ENCODE measurements around the gene LAMB3. TPM values are rescaled to one million over a fixed set of nuclear protein-coding genes. Genes with fewer than 3 reads are reported as not detected.
"Not testable (repeated sequence)": the region's sequence is repeated elsewhere in the genome, so short reads cannot be mapped to it uniquely, and the experiment has no call there.

The LAMB3 gene
- 0.37 TPM in 1 of 2 replicates, not detected in the other for total RNA-seq
- 0.05 TPM for total RNA-seq (2013)
- polyA plus RNA-seq: 0.03 and 0.33 TPM in 2 replicates
- 0.36 TPM in 1 of 2 replicates, not detected in the other for polyA minus RNA-seq

DNA sequence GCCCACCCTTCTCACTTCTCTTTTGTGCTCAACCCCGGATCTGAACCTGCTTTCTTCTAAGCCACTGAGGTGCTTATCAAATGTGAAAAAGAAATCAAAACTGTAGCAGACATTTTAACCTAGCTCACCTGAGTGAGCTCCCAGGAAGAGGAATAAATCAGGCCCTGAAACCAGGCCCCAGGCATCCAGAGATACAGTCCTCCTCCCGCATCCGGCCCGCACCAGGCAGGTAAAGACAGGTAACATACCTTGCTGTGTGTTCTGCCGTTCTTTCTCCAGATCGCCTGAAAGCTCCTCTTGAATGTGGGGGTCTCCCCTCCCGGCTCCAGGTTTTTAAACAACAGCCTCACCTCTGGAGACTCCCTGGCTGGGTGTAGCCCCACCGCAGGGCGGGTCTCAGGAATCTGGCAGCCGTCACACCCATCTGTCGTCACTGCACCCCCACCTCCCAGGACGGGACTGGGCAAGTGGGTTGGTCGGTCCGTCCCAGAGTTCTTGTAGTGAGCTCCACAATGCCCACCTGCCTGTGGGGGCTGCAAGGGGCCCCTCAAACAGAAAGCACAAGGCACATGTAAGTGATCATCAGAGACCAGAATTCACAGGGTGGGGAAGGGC is at the start of gene LAMB3:
Gene LAMB3, minus strand, starts transcription at position 305 of the 615 bp plus-strand sequence. CDS start 1,481 bp downstream, outside the sequence.
- Histone ChIP-seq H3K4me1 (ENCODE audit: control insufficient read depth in 2 of 2, insufficient read depth in 2 of 2, low read length in 2 of 2) (no peaks in the 10 kb centered on the region), H3K4me3 (ENCODE audit: control extremely low read depth in 1 of 5, extremely low read depth in 1 of 5, insufficient read depth in 1 of 5, low read depth in 2 of 5, low read length in 4 of 5) (no peak within 1 kb of the TSS), H3K9ac (ENCODE audit: low read length) (no peak within 1 kb of the TSS), H3K27ac (ENCODE audit: low read length in 2 of 2) (no peak within 1 kb of the TSS), H3K36me3 (replicated peaks in 1 of 2; ENCODE audit: control extremely low read depth in 1 of 2, control insufficient read depth in 1 of 2, extremely low read depth in 1 of 2, insufficient read depth in 2 of 2, low read length in 1 of 2) (no peaks in the 10 kb centered on the region), H3K9me3 (ENCODE audit: control extremely low read depth in 1 of 3, control insufficient read depth in 2 of 3, insufficient read depth in 1 of 3, low read length in 2 of 3) (no peaks in the 10 kb centered on the region), H2AFZ (ENCODE audit: insufficient read depth, low read depth, low read length, poor library complexity, severe bottlenecking) (no peak within 1 kb of the TSS), H3K27me3 (replicated peaks in 1 of 4; ENCODE audit: control extremely low read depth in 1 of 4, control insufficient read depth in 3 of 4, insufficient read depth in 4 of 4, low read length in 3 of 4) (peaks cover 0 to 1% (median 0%) of the 10 kb centered on the region in 4 experiments), H3K79me2 (ENCODE audit: control insufficient read depth, insufficient read depth, low read length) (no peaks in the 10 kb centered on the region), H4K20me1 (ENCODE audit: control insufficient read depth, insufficient read depth, low read length, poor library complexity, severe bottlenecking) (no peaks in the 10 kb centered on the region), H3K4me2 (replicated peaks; ENCODE audit: low read depth, low read length, poor library complexity, severe bottlenecking) (no peak within 1 kb of the TSS)
- Mint-ChIP-seq H3K9me3 (ENCODE audit: insufficient read depth) (no peaks in the 10 kb centered on the region), H3K4me3 (no peak within 1 kb of the TSS), H3K27ac (no peak within 1 kb of the TSS), H3K27me3 (peaks cover 5% of the 10 kb centered on the region), H3K4me1 (no peaks in the 10 kb centered on the region)
- DNase-seq: no peak
- CTCF ChIA-PET: interaction anchor here (0.8 to 2.0 kb wide), 2 partner anchors 8 to 75 kb away, joined by 4 to 7 read pairs; no protein-coding TSS in a partner anchor
- POLR2A ChIA-PET: no interaction called here
- WGBS (ENCODE audit: insufficient coverage): 86% methylated on average over 14 of the region's 14 CpGs
- no peak for ATAC-seq (ENCODE audit: low read depth)
- intact Hi-C loops (cut with micrococcal nuclease): loop anchor here (1.0 kb wide), 1 partner anchor 41 kb away; no protein-coding TSS in a partner anchor
- no peak for TF ChIP-seq EZH2 (IDR thresholded peaks at IDR 0.05; ENCODE audit: borderline replicate concordance, insufficient read depth, low read depth, low read length, poor library complexity, severe bottlenecking)
- TF ChIP-seq, protein P1, sequence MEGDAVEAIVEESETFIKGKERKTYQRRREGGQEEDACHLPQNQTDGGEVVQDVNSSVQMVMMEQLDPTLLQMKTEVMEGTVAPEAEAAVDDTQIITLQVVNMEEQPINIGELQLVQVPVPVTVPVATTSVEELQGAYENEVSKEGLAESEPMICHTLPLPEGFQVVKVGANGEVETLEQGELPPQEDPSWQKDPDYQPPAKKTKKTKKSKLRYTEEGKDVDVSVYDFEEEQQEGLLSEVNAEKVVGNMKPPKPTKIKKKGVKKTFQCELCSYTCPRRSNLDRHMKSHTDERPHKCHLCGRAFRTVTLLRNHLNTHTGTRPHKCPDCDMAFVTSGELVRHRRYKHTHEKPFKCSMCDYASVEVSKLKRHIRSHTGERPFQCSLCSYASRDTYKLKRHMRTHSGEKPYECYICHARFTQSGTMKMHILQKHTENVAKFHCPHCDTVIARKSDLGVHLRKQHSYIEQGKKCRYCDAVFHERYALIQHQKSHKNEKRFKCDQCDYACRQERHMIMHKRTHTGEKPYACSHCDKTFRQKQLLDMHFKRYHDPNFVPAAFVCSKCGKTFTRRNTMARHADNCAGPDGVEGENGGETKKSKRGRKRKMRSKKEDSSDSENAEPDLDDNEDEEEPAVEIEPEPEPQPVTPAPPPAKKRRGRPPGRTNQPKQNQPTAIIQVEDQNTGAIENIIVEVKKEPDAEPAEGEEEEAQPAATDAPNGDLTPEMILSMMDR (IDR thresholded peaks at IDR 0.05): no peak

DNA sequence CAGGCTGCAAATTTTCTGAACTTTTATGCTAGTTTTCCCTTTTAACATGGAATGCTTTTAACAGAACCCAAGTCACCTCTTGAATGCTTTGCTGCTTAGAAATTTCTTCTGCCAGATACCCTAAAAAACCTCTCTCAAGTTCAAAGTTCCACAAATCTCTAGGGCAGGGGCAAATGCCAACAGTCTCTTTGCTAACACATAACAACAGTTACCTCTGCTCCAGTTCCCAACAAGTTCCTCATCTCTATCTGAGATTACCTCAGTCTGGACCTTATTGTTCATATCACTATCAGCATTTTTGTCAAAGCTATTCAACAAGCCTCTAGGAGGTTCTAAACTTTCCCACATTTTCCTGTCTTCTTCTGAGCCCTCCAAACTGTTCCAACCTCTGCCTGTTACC is 48.5 kb upstream of the LAMB3 start:
- peaks cover 10% of the 10 kb centered on the region for H3K4me1 Mint-ChIP-seq
- not testable (repeated sequence) for H3K4me3 Mint-ChIP-seq

More for the DNA sequence above, 48.5 kb upstream of the LAMB3 start:
- H2AFZ ChIP-seq (ENCODE audit: insufficient read depth, low read depth, low read length, poor library complexity, severe bottlenecking); H3K27me3 ChIP-seq (replicated peaks in 1 of 4; ENCODE audit: control extremely low read depth in 1 of 4, control insufficient read depth in 3 of 4, insufficient read depth in 4 of 4, low read length in 3 of 4); H3K36me3 ChIP-seq (replicated peaks in 1 of 2; ENCODE audit: control extremely low read depth in 1 of 2, control insufficient read depth in 1 of 2, extremely low read depth in 1 of 2, insufficient read depth in 2 of 2, low read length in 1 of 2); H3K9ac ChIP-seq (ENCODE audit: low read length); H3K4me3 ChIP-seq (ENCODE audit: control extremely low read depth in 1 of 5, extremely low read depth in 1 of 5, insufficient read depth in 1 of 5, low read depth in 2 of 5, low read length in 4 of 5); H3K4me2 ChIP-seq (replicated peaks; ENCODE audit: low read depth, low read length, poor library complexity, severe bottlenecking); H3K27ac Mint-ChIP-seq; intact Hi-C loops (cut with micrococcal nuclease); POLR2A ChIA-PET; H3K4me1 ChIP-seq (ENCODE audit: control insufficient read depth in 2 of 2, insufficient read depth in 2 of 2, low read length in 2 of 2); ATAC-seq (ENCODE audit: low read depth); DNase-seq; H4K20me1 ChIP-seq (ENCODE audit: control insufficient read depth, insufficient read depth, low read length, poor library complexity, severe bottlenecking); H3K27ac ChIP-seq (ENCODE audit: low read length in 2 of 2); CTCF ChIA-PET; H3K9me3 ChIP-seq (ENCODE audit: control extremely low read depth in 1 of 3, control insufficient read depth in 2 of 3, insufficient read depth in 1 of 3, low read length in 2 of 3); H3K9me3 Mint-ChIP-seq (ENCODE audit: insufficient read depth); H3K79me2 ChIP-seq (ENCODE audit: control insufficient read depth, insufficient read depth, low read length): not testable (repeated sequence)
- H3K27me3 Mint-ChIP-seq: peaks cover 12% of the 10 kb centered on the region
